H9 (cell line): Measurements from ENCODE around the gene TAF4. TPM values are rescaled to one million over a fixed set of nuclear protein-coding genes. Genes with fewer than 3 reads are reported as not detected.

Experiments
- DNase-seq: peaks from one replicate; pipeline ENCODE4 v3.0.0-alpha.2; 2017
- H2AFZ ChIP-seq: one replicate; pipeline ENCODE4 v1.6.1; 2013; ENCODE audit warnings: mild to moderate bottlenecking, low read length, control low read depth, moderate library complexity
- H2AK5ac ChIP-seq: 2 replicates; pipeline ENCODE4 v1.6.1; 2013; ENCODE audit warnings: low read length, control low read depth, mixed read lengths; ENCODE audit not compliant: insufficient read length
- H2BK120ac ChIP-seq: one replicate; pipeline ENCODE4 v1.6.1; 2013; ENCODE audit warnings: low read depth, mild to moderate bottlenecking, low read length, control low read depth, inconsistent platforms; ENCODE audit not compliant: poor library complexity, severe bottlenecking
- H2BK12ac ChIP-seq: 2 replicates; pipeline ENCODE4 v1.6.1; 2013; ENCODE audit warnings: low read length, control low read depth, mixed read lengths, low read depth; ENCODE audit not compliant: insufficient read length
- H2BK15ac ChIP-seq: 2 replicates; pipeline ENCODE4 v1.6.1; 2013; ENCODE audit warnings: low read depth, low read length, control low read depth
- H2BK20ac ChIP-seq: one replicate; pipeline ENCODE4 v1.6.1; 2013; ENCODE audit warnings: low read depth, mild to moderate bottlenecking, low read length, control low read depth, inconsistent platforms; ENCODE audit not compliant: poor library complexity, severe bottlenecking
- H2BK5ac ChIP-seq: 2 replicates; pipeline ENCODE4 v1.6.1; 2013; ENCODE audit warnings: low read length, control low read depth, mixed read lengths; ENCODE audit not compliant: insufficient read length
- H3K14ac ChIP-seq: 2 replicates; pipeline ENCODE4 v1.6.1; 2013; ENCODE audit warnings: low read length, control low read depth; ENCODE audit not compliant: insufficient read depth
- H3K18ac ChIP-seq: 2 replicates; pipeline ENCODE4 v1.6.1; 2013; ENCODE audit warnings: low read depth, mild to moderate bottlenecking, mixed read lengths, low read length, control low read depth; ENCODE audit not compliant: insufficient read length
- H3K23ac ChIP-seq: 2 replicates; pipeline ENCODE4 v1.6.1; 2013; ENCODE audit warnings: low read length, control low read depth, mixed read lengths, low read depth; ENCODE audit not compliant: insufficient read length
- H3K23me2 ChIP-seq: 2 replicates; pipeline ENCODE4 v1.6.1; 2013; ENCODE audit warnings: low read depth, mild to moderate bottlenecking, mixed read lengths, low read length, control low read depth; ENCODE audit not compliant: insufficient read length, poor library complexity, severe bottlenecking
- H3K27ac ChIP-seq: 2 replicates; pipeline ENCODE4 v1.5.1; 2013; ENCODE audit warnings: low read length, control low read depth, mixed read lengths, low read depth; ENCODE audit not compliant: insufficient read length
- H3K27me3 ChIP-seq: 2 replicates; pipeline ENCODE4 v1.6.1; 2013; ENCODE audit warnings: low read length, control low read depth, inconsistent platforms; ENCODE audit not compliant: insufficient read depth
- H3K4ac ChIP-seq: 2 replicates; pipeline ENCODE4 v1.6.1; 2013; ENCODE audit warnings: low read depth, mild to moderate bottlenecking, control low read depth, inconsistent platforms, low read length, moderate library complexity
- H3K4me1 ChIP-seq: 2 replicates; pipeline ENCODE4 v1.6.1; 2013; ENCODE audit warnings: low read length, control low read depth, inconsistent platforms; ENCODE audit not compliant: insufficient read depth
- H3K4me2 ChIP-seq: 2 replicates; pipeline ENCODE4 v1.6.1; 2013; ENCODE audit warnings: low read length, control low read depth, mixed read lengths; ENCODE audit not compliant: insufficient read length, insufficient read depth
- H3K56ac ChIP-seq: 2 replicates; pipeline ENCODE4 v1.6.1; 2013; ENCODE audit warnings: low read depth, mild to moderate bottlenecking, mixed read lengths, low read length, control low read depth; ENCODE audit not compliant: insufficient read length
- H3K79me1 ChIP-seq: 2 replicates; pipeline ENCODE4 v1.6.1; 2013; ENCODE audit warnings: low read depth, mild to moderate bottlenecking, moderate library complexity, low read length, control low read depth, inconsistent platforms; ENCODE audit not compliant: insufficient read depth, poor library complexity, severe bottlenecking
- H3K79me2 ChIP-seq: 2 replicates; pipeline ENCODE4 v1.6.1; 2013; ENCODE audit warnings: low read length, control low read depth, inconsistent platforms; ENCODE audit not compliant: insufficient read depth
- H3K9ac ChIP-seq: 2 replicates; pipeline ENCODE4 v1.6.1; 2013; ENCODE audit warnings: low read length, control low read depth, mixed read lengths; ENCODE audit not compliant: insufficient read length; ENCODE audit errors: extremely low read depth
- H3K9me3 ChIP-seq: one replicate; pipeline ENCODE4 v1.6.1; 2013; ENCODE audit warnings: low read depth, low read length, inconsistent platforms; ENCODE audit not compliant: control insufficient read depth
- H3T11ph ChIP-seq: one replicate; pipeline ENCODE4 v1.6.1; 2013; ENCODE audit warnings: mild to moderate bottlenecking, low read length, control low read depth, inconsistent platforms
- H4K20me1 ChIP-seq: one replicate; pipeline ENCODE4 v1.6.1; 2013; ENCODE audit not compliant: control insufficient read depth, insufficient read length, insufficient read depth
- H4K5ac ChIP-seq: 2 replicates; pipeline ENCODE4 v1.6.1; 2013; ENCODE audit warnings: low read depth, mild to moderate bottlenecking, mixed read lengths, low read length, control low read depth; ENCODE audit not compliant: insufficient read length
- H4K8ac ChIP-seq: replicated peaks from 2 replicates; pipeline ENCODE4 v1.6.1; 2013; ENCODE audit warnings: low read length, control low read depth, mixed read lengths, low read depth; ENCODE audit not compliant: insufficient read length
- H4K91ac ChIP-seq: 2 replicates; pipeline ENCODE4 v1.6.1; 2013; ENCODE audit warnings: low read depth, mild to moderate bottlenecking, moderate library complexity, mixed read lengths, low read length, control low read depth; ENCODE audit not compliant: insufficient read length
- H3K27ac Mint-ChIP-seq, 3 experiments: 2 replicates in 2 of 3; 3 replicates in 1 of 3; pipeline ENCODE4 v1.8.0; 2020 to 2021; ENCODE audit warnings: mixed read lengths in 3 of 3, mild to moderate bottlenecking in 1 of 3, moderate library complexity in 1 of 3
- H3K27me3 Mint-ChIP-seq: 2 replicates; pipeline ENCODE4 v1.8.0; 2021; ENCODE audit warnings: low read depth, mild to moderate bottlenecking, moderate library complexity, mixed read lengths
- H3K36me3 Mint-ChIP-seq, 3 experiments: 2 replicates in 2 of 3; 3 replicates in 1 of 3; pipeline ENCODE4 v1.8.0; 2020 to 2021; ENCODE audit warnings: low read depth in 3 of 3, mixed read lengths in 3 of 3; ENCODE audit not compliant: insufficient read depth in 1 of 3
- H3K4me1 Mint-ChIP-seq, 2 experiments: 2 replicates each; pipeline ENCODE4 v1.8.0; 2020; ENCODE audit warnings: mixed read lengths in 2 of 2
- H3K4me3 Mint-ChIP-seq, 2 experiments: 2 replicates in 1 of 2; 3 replicates in 1 of 2; pipeline ENCODE4 v1.8.0; 2020 to 2021; ENCODE audit warnings: mild to moderate bottlenecking in 2 of 2, mixed read lengths in 2 of 2, moderate library complexity in 1 of 2
- H3K9me3 Mint-ChIP-seq, 2 experiments: 2 replicates in 1 of 2; 3 replicates in 1 of 2; pipeline ENCODE4 v1.8.0; 2020; ENCODE audit warnings: mild to moderate bottlenecking in 2 of 2, mixed read lengths in 2 of 2, moderate library complexity in 1 of 2
- WGBS: extraction: QIAGEN DNeasy Blood & Tissue Kit; methylation state at CpG from one replicate; pipeline ENCODE4 v1.1.7; 2013; ENCODE audit warnings: missing lambda C conversion rate, low lambda C conversion rate, mixed read lengths; ENCODE audit not compliant: insufficient read length; ENCODE audit errors: extremely low coverage; 5-methylcytosine and 5-hydroxymethylcytosine counted together
- total RNA-seq: library from RNA; stranded (reverse); gene quantifications from 2 replicates; pipeline ENCODE4 v1.2.1, GENCODE V29; 2021
- TF ChIP-seq, protein P1 (sequence below): fragments of 200-600 bp; sonication (generic); conservative IDR thresholded peaks from 3 replicates; pipeline ENCODE4 v1.8.0; 2021; ENCODE audit warnings: antibody characterized with exemption, mild to moderate bottlenecking

Gene TAF4
- total RNA-seq, 1 experiment from 2014 or later = 30.8 TPM

DNA sequence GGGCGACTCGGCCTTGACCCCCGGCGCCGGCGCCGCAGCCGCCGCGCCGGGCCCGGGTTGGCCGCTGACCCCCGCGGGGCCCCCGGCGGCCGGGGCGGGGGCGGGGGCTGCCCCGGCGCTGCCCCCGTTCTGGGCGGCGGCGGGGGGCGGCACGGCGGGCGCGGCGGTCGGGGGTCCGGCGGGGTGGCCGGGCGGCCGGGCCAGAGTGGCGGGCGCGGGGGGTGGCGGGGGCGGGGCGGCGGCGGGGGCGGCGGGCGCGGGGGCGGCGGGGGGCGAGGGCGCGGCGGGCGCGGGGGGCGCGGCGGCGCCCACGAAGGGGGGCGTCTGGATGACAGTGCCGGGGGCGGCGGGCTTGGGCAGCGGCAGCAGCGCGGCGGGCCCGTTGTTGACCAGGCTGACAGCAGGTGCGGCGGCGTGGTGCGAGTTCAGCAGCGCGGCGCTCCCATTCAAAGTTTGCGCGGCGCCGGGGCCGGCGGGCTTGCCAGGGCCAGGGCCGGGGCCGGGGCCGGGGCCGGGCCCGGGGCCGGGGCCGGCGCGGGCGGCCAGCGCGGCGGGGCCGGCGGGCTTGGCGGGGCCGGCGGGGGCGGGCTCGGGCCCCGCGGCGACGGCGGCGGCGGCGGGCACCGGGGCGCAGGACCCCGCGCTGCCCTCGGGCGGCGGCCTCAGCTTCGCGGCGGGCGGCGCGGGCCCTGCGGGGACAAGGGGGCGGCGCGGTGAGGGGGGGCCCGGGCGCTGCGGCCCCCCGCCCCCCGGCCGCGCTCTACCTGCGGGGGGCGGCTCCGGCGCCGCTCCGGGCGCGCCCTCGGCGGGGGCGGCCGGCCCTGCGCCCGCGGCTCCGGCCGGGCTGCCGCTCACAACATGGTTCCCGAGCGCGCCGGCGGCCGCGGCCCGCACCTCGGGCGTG, 659 bp downstream of the TAF4 start:
- no peaks in the 10 kb centered on the region for H3K9me3 ChIP-seq
- H4K91ac ChIP-seq = no peak overlapping the region
- H3K23ac ChIP-seq = no peak overlapping the region
- no peak overlapping the region for H3K27ac ChIP-seq
- H3K56ac ChIP-seq = no peak overlapping the region
- no peak overlapping the region for H2BK15ac ChIP-seq
- peaks cover 32% of the 10 kb centered on the region for H3K79me2 ChIP-seq
- no peak overlapping the region for H3K4ac ChIP-seq
- H3K4me1 ChIP-seq = no peaks in the 10 kb centered on the region; the same call in 1 of the 2 replicates
- Mint-ChIP-seq H3K27me3 (peaks cover 3% of the 10 kb centered on the region), H3K9me3 (no peaks in the 10 kb centered on the region; a peak in 1 of 5 replicates), H3K27ac (no peak overlapping the region), H3K4me1 (peaks cover 34 to 39% of the 10 kb centered on the region in 2 experiments), H3K36me3 (peaks cover 0 to 19% (median 10%) of the 10 kb centered on the region in 3 experiments; a peak in 6 of 7 replicates), H3K4me3 (peak overlapping the region; percentile 63 to 73; a peak in 3 of 5 replicates)
- H2BK20ac ChIP-seq = no peak overlapping the region
- no peak overlapping the region for H3K14ac ChIP-seq
- TF ChIP-seq, protein P1, sequence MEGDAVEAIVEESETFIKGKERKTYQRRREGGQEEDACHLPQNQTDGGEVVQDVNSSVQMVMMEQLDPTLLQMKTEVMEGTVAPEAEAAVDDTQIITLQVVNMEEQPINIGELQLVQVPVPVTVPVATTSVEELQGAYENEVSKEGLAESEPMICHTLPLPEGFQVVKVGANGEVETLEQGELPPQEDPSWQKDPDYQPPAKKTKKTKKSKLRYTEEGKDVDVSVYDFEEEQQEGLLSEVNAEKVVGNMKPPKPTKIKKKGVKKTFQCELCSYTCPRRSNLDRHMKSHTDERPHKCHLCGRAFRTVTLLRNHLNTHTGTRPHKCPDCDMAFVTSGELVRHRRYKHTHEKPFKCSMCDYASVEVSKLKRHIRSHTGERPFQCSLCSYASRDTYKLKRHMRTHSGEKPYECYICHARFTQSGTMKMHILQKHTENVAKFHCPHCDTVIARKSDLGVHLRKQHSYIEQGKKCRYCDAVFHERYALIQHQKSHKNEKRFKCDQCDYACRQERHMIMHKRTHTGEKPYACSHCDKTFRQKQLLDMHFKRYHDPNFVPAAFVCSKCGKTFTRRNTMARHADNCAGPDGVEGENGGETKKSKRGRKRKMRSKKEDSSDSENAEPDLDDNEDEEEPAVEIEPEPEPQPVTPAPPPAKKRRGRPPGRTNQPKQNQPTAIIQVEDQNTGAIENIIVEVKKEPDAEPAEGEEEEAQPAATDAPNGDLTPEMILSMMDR = no peak
- no peak overlapping the region for H4K5ac ChIP-seq
- H3K4me2 ChIP-seq = no peak overlapping the region
- H3K23me2 ChIP-seq = peaks cover 9% of the 10 kb centered on the region
- H3K79me1 ChIP-seq = peaks cover 8% of the 10 kb centered on the region
- no peak overlapping the region for H3K9ac ChIP-seq
- WGBS = no CpG with 5 or more reads among the region's 165 CpGs
- H2BK120ac ChIP-seq = no peak overlapping the region
- no peak overlapping the region for H3T11ph ChIP-seq
- no peak overlapping the region for H2AFZ ChIP-seq
- DNase-seq = no peak
- H4K20me1 ChIP-seq = peaks cover 5% of the 10 kb centered on the region
- H2BK5ac ChIP-seq = no peak overlapping the region
- no peak overlapping the region for H2AK5ac ChIP-seq
- H3K18ac ChIP-seq = no peak overlapping the region
- no peak overlapping the region for H2BK12ac ChIP-seq
- no peaks in the 10 kb centered on the region for H3K27me3 ChIP-seq
- no peak overlapping the region for H4K8ac ChIP-seq
